Left kidney (tissue), 8 donors: Measurements from ENCODE around the gene PDS5A. TPM values are rescaled to one million over a fixed set of nuclear protein-coding genes. Genes with fewer than 3 reads are reported as not detected.
"Not testable (repeated sequence)": the region's sequence is repeated elsewhere in the genome, so short reads cannot be mapped to it uniquely, and the experiment has no call there.

Source experiments
- DNase-seq: peaks from one replicate; pipeline ENCODE4 v3.0.0-alpha.2; 2013
- long read RNA-seq, 8 donors: transcript quantifications; one replicate each; lab custom pipeline, GENCODE V29; 2026
- polyA plus RNA-seq: library from polyadenylated mRNA; unstranded; fragments of 120-200 nt; gene quantifications from one replicate; pipeline ENCODE4 v1.2.1, GENCODE V29; 2013; ENCODE audit not compliant: insufficient read length

The PDS5A gene, protein sequence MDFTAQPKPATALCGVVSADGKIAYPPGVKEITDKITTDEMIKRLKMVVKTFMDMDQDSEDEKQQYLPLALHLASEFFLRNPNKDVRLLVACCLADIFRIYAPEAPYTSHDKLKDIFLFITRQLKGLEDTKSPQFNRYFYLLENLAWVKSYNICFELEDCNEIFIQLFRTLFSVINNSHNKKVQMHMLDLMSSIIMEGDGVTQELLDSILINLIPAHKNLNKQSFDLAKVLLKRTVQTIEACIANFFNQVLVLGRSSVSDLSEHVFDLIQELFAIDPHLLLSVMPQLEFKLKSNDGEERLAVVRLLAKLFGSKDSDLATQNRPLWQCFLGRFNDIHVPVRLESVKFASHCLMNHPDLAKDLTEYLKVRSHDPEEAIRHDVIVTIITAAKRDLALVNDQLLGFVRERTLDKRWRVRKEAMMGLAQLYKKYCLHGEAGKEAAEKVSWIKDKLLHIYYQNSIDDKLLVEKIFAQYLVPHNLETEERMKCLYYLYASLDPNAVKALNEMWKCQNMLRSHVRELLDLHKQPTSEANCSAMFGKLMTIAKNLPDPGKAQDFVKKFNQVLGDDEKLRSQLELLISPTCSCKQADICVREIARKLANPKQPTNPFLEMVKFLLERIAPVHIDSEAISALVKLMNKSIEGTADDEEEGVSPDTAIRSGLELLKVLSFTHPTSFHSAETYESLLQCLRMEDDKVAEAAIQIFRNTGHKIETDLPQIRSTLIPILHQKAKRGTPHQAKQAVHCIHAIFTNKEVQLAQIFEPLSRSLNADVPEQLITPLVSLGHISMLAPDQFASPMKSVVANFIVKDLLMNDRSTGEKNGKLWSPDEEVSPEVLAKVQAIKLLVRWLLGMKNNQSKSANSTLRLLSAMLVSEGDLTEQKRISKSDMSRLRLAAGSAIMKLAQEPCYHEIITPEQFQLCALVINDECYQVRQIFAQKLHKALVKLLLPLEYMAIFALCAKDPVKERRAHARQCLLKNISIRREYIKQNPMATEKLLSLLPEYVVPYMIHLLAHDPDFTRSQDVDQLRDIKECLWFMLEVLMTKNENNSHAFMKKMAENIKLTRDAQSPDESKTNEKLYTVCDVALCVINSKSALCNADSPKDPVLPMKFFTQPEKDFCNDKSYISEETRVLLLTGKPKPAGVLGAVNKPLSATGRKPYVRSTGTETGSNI (N-terminal part only)
- polyA plus RNA-seq = 80.8 TPM
- long read RNA-seq, donor 1, full-length matches to known transcripts = 4 of 22 reads
- long read RNA-seq, donor 1, partial matches to known transcripts = 18 of 22 reads
- long read RNA-seq, donor 1, other reads (novel, unspliced or antisense) = 0 of 22 reads
- long read RNA-seq, donor 2, partial matches to known transcripts = 10 of 10 reads
- long read RNA-seq, donor 2, other reads (novel, unspliced or antisense) = 0 of 10 reads
- long read RNA-seq, donor 3 = 0 reads
- long read RNA-seq, donor 4 = 0 reads
- long read RNA-seq, donor 5, full-length matches to known transcripts = 4 of 4 reads
- long read RNA-seq, donor 5, partial matches to known transcripts = 0 of 4 reads
- long read RNA-seq, donor 5, other reads (novel, unspliced or antisense) = 0 of 4 reads
- long read RNA-seq, donor 6, partial matches to known transcripts = 6 of 9 reads
- long read RNA-seq, donor 6, other reads (novel, unspliced or antisense) = 0 of 9 reads
- long read RNA-seq, donor 7, full-length matches to known transcripts = 3 of 41 reads
- long read RNA-seq, donor 7, partial matches to known transcripts = 38 of 41 reads
- long read RNA-seq, donor 7, other reads (novel, unspliced or antisense) = 0 of 41 reads
- long read RNA-seq, donor 8, full-length matches to known transcripts = 2 of 2 reads
- long read RNA-seq, donor 8, partial matches to known transcripts = 0 of 2 reads
- long read RNA-seq, donor 8, other reads (novel, unspliced or antisense) = 0 of 2 reads

DNA sequence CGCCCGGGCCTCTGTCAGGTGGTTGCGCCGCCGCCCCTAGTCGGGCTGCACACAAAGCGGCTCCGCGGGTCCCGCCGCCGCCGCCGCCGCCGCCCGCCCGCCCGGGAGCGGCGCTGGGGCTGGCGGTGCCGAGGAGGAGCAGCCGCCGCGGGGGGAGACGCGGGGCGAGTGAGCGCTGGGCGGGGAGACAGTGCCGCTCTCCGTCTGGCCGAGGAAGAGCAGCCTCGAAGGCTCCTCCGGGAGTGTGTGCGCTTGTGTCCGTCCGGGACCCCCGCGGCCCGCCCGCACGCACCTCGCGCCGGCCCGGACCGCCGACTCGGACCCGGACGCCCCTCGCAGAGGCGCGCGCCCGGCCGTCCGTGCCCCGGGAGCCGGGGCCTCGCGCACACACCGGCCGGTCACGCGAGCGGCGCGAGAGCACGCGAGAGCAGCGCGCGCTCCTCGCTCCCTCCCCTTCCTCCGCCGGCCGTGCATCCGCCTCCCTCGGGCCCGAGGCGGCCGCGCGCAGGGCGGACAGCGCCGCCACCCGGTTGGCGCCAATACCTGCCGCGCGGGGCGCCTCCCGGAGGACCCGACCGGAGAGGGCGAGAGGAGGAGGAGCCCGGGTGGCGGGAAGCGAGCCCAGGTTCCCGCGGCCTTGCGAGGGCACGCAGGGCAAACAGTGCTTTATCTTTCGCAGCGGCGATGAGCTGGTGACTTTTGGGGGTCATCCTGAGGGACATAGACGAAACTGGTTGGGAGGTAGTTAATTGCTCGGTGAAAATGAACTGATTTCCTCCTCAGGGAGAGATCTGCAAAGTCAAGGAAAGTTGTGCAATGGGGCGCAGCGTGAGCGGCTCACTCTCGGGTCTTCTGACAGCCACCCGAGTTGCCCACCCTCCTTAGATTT is at the start of gene PDS5A:
PDS5A (minus strand) TSS at position 423 of the 889 bp plus-strand sequence. CDS start 1,334 bp downstream, outside the sequence.
- peak; percentile 91 for DNase-seq

- not testable (repeated sequence) for DNase-seq
Measured at GRCh38 chr4:40024049-40024448, 46.3 kb upstream of the PDS5A start.

DNA sequence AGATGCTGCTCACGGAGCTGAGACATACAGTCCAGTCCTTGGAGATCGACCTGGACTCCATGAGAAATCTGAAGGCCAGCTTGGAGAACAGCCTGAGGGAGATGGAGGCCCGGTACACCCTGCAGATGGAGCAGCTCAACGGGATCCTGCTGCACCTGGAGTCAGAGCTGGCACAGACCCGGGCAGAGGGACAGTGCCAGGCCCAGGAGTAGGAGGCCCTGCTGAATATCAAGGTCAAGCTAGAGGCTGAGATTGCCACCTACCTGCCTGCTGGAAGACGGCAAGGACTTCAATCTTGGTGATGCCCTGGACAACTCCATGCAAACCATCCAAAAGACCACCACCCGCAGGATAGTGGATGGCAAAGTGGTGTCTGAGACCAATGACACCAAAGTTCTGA is 43.4 kb upstream of the PDS5A start:
- not testable (repeated sequence) for DNase-seq

DNA sequence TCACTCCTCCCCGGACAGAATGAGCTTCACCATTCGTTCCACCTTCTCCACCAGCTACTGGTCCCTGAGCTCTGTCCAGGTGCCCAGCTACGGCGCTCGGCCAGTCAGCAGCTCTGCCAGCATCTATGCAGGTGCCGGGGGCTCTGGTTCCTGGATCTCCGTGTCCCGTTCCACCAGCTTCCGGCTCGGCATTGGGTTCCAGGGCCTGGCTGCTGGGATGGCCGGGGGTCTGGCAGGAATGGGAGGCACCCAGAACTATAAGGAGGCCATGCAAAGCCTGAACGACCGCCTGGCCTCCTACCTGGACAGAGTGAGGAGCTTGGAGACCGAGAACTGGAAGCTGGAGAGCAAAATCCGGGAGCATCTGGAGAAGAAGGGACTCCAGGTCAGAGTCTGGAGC is 42.5 kb upstream of the PDS5A start:
- no peak for DNase-seq

GRCh38 chr4:40016007-40016406 is 38.3 kb upstream of the PDS5A start:
- no peak for DNase-seq

DNA sequence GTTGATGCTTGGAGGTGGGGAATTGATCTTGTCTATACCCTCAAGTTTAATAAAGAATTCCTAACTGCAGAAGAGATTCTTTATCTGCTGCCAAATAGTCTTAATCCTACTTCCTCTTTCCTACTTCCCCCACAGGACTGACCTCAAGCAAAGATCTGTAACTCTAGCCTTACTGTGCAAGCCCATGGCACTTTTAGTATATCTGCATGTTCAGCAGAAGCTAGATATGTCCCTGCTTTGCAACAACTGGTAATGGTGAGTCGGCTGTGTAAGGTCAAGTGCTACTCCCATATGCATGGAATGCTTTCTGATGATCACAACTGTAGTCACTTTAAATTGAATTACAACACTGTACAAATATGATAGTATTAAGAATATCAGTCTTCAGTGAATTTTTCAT is 26.3 kb upstream of the PDS5A start:
- DNase-seq = no peak

DNA sequence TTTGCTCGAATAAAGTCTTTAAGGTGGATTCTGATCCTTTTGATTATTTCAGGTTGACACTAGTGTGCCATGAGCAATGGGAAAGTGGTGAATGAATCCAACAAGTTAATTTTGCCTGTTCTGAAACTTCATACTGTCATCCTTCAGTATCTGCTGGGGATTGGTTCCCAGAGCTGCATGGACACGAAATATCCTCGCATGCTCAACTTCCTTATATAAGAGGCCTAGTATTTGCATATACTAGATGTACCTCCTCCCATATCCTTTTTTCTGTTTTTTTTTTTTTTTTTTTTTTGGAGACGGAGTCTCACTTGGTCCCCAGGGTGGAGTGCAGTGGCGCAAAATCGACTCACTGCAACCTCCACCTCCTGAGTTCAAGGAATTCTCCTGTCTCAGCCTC is 23.0 kb upstream of the PDS5A start:
- DNase-seq = no peak

GRCh38 chr4:39998659-39999345 is 21.1 kb upstream of the PDS5A start:
- peak; percentile 5 for DNase-seq

DNA sequence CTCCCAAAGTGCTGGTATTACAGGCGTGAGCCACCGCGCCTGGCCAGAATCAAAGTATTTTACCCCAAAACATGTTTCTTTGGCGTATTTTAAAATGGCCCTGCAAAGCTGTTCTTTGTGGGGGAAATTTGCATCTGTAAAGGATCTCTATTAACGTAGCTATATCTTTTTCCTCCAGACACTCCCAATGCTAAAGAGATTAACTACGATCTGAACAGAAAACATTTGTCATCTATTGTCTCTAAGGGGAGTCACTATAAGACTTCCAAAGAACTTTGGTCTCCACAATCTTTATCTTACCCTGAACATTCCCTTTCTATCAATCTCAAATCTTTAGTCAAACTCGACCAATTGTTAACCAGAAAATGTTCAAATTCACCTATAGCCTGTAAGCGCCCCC is 19.1 kb upstream of the PDS5A start:
- no peak for DNase-seq

- DNase-seq = no peak
Measured at GRCh38 chr4:39994406-39994805, 16.7 kb upstream of the PDS5A start.

- not testable (repeated sequence) for DNase-seq
Measured at GRCh38 chr4:39989381-39989780, 11.7 kb upstream of the PDS5A start.

- no peak for DNase-seq
Measured at GRCh38 chr4:39987485-39987884, 9.8 kb upstream of the PDS5A start.

DNA sequence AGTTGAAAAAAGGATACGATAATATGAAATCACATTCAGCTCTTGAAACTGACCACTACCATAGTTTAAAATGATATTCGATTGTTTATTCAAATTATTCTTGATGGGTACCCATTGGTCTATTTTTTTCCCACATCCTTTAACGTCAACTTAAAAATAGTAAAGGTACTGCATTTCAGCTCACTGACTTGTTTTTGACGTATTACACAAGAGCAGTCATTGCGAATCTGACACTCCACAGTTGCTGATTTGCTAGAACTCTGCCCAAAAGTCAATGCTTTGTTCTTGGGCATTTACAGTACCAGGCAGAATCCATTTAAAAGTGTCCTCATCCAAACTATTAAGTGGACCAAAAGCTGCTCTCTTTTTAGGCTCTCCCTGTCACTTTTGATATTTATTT is 1.2 kb upstream of the PDS5A start:
- DNase-seq = no peak

- DNase-seq = no peak
Measured at GRCh38 chr4:39978378-39978775, 666 bp upstream of the PDS5A start.

DNA sequence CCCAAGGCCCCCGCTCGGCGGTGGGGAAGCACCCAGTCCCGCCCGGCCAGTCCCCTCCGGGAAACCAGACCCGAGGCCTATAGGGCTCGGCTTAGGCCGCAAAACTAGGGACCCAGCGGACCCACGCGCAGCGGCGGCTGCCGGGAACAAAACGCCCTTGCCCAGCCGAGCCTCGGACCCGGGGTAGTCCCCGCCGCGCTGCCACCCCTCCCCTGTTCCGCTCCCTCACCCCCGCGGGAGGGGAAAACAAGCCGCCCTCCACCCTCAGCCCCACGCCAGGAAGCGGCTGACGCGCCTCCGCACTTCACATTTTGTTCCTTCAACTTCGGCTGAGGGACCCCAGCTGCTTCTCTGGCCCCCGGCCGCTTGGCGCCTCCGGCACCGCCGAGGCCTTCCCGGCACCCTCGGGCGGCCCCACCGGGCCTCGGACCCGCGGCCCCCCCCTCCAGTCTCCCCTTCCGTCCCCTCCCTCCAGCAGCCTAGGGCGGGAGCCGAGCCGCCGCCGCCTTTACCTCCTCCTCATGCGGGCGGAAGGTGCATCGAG is 694 bp downstream of the PDS5A start:
- DNase-seq = peak; percentile 39

DNA sequence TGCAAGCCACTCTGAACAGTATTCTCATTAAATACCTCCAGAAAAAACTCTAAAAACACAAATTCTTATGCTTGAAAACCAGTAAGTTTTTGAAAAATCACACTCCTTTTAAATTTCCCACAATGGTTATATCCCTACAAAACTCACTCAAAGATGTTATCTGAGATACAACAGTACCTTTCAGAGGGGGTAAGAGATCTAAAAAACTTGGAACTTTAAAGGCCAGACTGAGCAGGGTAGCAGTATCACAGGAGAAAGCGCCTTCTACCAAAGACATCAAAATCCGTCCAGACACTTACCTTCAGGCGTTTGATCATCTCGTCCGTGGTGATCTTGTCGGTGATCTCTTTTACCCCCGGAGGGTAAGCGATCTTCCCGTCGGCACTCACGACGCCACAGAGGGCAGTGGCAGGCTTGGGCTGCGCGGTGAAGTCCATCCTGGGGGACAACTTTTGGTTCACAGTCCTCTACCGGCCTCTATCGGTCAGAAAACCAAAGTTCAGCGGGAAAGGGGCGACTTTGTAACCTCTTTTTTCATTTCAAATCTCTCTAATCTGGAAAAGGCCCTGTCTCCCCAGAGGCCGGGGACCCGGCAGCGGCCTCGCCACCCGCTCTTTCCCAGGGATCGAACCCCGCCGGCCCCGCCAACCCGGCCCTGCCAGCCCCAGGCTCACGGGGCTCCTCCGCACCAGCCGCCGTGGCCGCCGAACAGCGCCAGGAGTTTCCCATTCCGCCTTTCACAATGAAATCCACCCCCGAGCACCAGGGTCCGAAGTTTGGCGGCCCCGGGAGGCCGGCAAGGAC is 1.4 kb downstream of the PDS5A start:
- DNase-seq = peak; percentile 90

DNA sequence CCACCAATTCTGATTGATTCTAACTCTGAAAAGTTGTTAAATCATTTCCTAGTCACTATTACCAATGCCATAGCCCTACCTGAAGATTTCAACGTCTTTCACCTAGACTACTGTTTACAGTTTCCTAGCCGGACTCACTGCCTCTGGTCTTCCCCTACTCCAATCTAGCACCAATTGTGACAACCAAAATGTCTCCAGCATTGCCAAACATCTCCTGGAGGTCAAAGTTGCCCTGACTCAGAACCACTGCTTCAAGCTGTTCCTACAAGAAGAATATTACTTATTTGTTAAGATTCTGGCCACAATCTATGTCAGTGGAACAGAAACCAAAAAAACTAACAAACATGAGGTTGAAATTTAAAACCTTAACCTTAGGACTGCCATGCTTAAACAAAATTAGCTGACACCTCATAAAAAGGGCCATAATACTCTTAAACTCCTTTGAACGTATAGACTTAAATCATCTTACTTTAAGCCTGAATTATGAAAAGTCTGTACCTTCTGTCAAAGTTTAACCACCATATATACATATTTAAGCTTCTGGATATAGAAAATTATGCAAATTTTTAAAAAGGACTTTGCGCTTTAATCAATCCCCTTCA is 2.1 kb downstream of the PDS5A start:
- no peak for DNase-seq
